ENCODE results near the gene TRAF6.

Gene TRAF6

GRCh38 chr11:36447514-36447913 lies 62.6 kb downstream of the TRAF6 start:
- Histone ChIP-seq H3K27ac (ENCODE audit: low read length) (no peak overlapping the region), H3K9me3 (ENCODE audit: insufficient read depth, low read length, severe bottlenecking) (no peaks in the 10 kb centered on the region), H3K4me3 (ENCODE audit: low read depth in 1 of 2, low read length in 2 of 2) (no peak overlapping the region), H3K79me2 (ENCODE audit: insufficient read depth, low read length) (no peaks in the 10 kb centered on the region), H3K4me1 (ENCODE audit: insufficient read depth, low read length) (peaks cover 27% of the 10 kb centered on the region), H3K9ac (ENCODE audit: low read depth, low read length) (no peak overlapping the region), H3K27me3 (ENCODE audit: insufficient read depth, low read length, poor library complexity) (peaks cover 52% of the 10 kb centered on the region), H3K4me2 (ENCODE audit: insufficient read depth, low read length) (no peak overlapping the region), H4K20me1 (ENCODE audit: insufficient read depth, low read length) (peaks cover 10% of the 10 kb centered on the region), H3K36me3 (ENCODE audit: insufficient read depth, low read length) (no peaks in the 10 kb centered on the region), H2AFZ (ENCODE audit: low read depth, low read length) (no peak overlapping the region)
- DNase-seq = no peak
- no peak for ATAC-seq (ENCODE audit: insufficient read depth, low read depth)
- no peak for TF ChIP-seq CTCF (IDR thresholded peaks at IDR 0.05; ENCODE audit: borderline replicate concordance, extremely low read depth, low read length, poor library complexity, severe bottlenecking)
- no peak for TF ChIP-seq EZH2 (IDR thresholded peaks at IDR 0.05; ENCODE audit: borderline replicate concordance, low read depth, low read length, severe bottlenecking)

- Histone ChIP-seq H3K4me2 (ENCODE audit: insufficient read depth, low read length) (no peak overlapping the region), H3K4me3 (ENCODE audit: low read depth in 1 of 2, low read length in 2 of 2) (no peak overlapping the region), H3K79me2 (ENCODE audit: insufficient read depth, low read length) (no peaks in the 10 kb centered on the region), H3K9ac (ENCODE audit: low read depth, low read length) (no peak overlapping the region), H3K4me1 (ENCODE audit: insufficient read depth, low read length) (peaks cover 14% of the 10 kb centered on the region), H3K9me3 (ENCODE audit: insufficient read depth, low read length, severe bottlenecking) (no peaks in the 10 kb centered on the region), H3K36me3 (ENCODE audit: insufficient read depth, low read length) (no peaks in the 10 kb centered on the region), H3K27me3 (ENCODE audit: insufficient read depth, low read length, poor library complexity) (peaks cover 52% of the 10 kb centered on the region), H4K20me1 (ENCODE audit: insufficient read depth, low read length) (peaks cover 4% of the 10 kb centered on the region), H2AFZ (ENCODE audit: low read depth, low read length) (no peak overlapping the region), H3K27ac (ENCODE audit: low read length) (no peak overlapping the region)
- DNase-seq = no peak
- no peak for TF ChIP-seq EZH2 (IDR thresholded peaks at IDR 0.05; ENCODE audit: borderline replicate concordance, low read depth, low read length, severe bottlenecking)
- TF ChIP-seq CTCF (IDR thresholded peaks at IDR 0.05; ENCODE audit: borderline replicate concordance, extremely low read depth, low read length, poor library complexity, severe bottlenecking) = no peak
- no peak for ATAC-seq (ENCODE audit: insufficient read depth, low read depth)
These were observed 63.9 kb downstream of the TRAF6 start for GRCh38 chr11:36446135-36446534.

GRCh38 chr11:36443661-36444060 lies 66.4 kb downstream of the TRAF6 start:
- Histone ChIP-seq H2AFZ (ENCODE audit: low read depth, low read length) (no peak overlapping the region), H3K27ac (ENCODE audit: low read length) (no peak overlapping the region), H3K27me3 (ENCODE audit: insufficient read depth, low read length, poor library complexity) (peaks cover 50% of the 10 kb centered on the region), H3K4me3 (ENCODE audit: low read depth in 1 of 2, low read length in 2 of 2) (no peak overlapping the region), H3K36me3 (ENCODE audit: insufficient read depth, low read length) (no peaks in the 10 kb centered on the region), H3K79me2 (ENCODE audit: insufficient read depth, low read length) (no peaks in the 10 kb centered on the region), H4K20me1 (ENCODE audit: insufficient read depth, low read length) (peaks cover 3% of the 10 kb centered on the region; the same call in 1 of the 2 replicates), H3K4me1 (ENCODE audit: insufficient read depth, low read length) (no peaks in the 10 kb centered on the region), H3K9ac (ENCODE audit: low read depth, low read length) (no peak overlapping the region), H3K4me2 (ENCODE audit: insufficient read depth, low read length) (no peak overlapping the region), H3K9me3 (ENCODE audit: insufficient read depth, low read length, severe bottlenecking) (no peaks in the 10 kb centered on the region)
- DNase-seq (no peak), ATAC-seq (ENCODE audit: insufficient read depth, low read depth) (no peak)
- no peak for TF ChIP-seq EZH2 (IDR thresholded peaks at IDR 0.05; ENCODE audit: borderline replicate concordance, low read depth, low read length, severe bottlenecking)
- TF ChIP-seq CTCF (IDR thresholded peaks at IDR 0.05; ENCODE audit: borderline replicate concordance, extremely low read depth, low read length, poor library complexity, severe bottlenecking) = no peak
